ENCODE data around the gene SOWAHD.
"Not testable (repeated sequence)": the region's sequence is repeated elsewhere in the genome, so short reads cannot be mapped to it uniquely, and the experiment has no call there.

SOWAHD gene

GRCh38 chrX:119736206-119736764, 22.1 kb upstream of the SOWAHD start:
- no peak overlapping the region for H3K9ac ChIP-seq (ENCODE audit: low read depth, low read length)
- no peak overlapping the region for H3K4me3 ChIP-seq (ENCODE audit: low read length)
- no peaks in the 10 kb centered on the region for H3K9me3 ChIP-seq (replicated peaks; ENCODE audit: low read length)
- H3K36me3 ChIP-seq (ENCODE audit: insufficient read depth, low read length): no peaks in the 10 kb centered on the region
- peaks cover 7% of the 10 kb centered on the region for H3K4me1 ChIP-seq (ENCODE audit: control insufficient read depth, insufficient read depth, low read length)
- H3K27me3 ChIP-seq (ENCODE audit: control insufficient read depth, insufficient read depth, low read length): no peaks in the 10 kb centered on the region
- no peak overlapping the region for H3K4me2 ChIP-seq (ENCODE audit: low read length)

- Histone ChIP-seq H3K27me3 (ENCODE audit: control insufficient read depth, insufficient read depth, low read length) (no peaks in the 10 kb centered on the region), H3K36me3 (ENCODE audit: insufficient read depth, low read length) (no peaks in the 10 kb centered on the region), H3K4me3 (ENCODE audit: low read length) (no peak overlapping the region), H3K9me3 (replicated peaks; ENCODE audit: low read length) (no peaks in the 10 kb centered on the region), H3K4me2 (ENCODE audit: low read length) (no peak overlapping the region), H3K4me1 (ENCODE audit: control insufficient read depth, insufficient read depth, low read length) (peaks cover 7% of the 10 kb centered on the region), H3K9ac (ENCODE audit: low read depth, low read length) (no peak overlapping the region)
These were observed 19.6 kb upstream of the SOWAHD start for GRCh38 chrX:119738742-119739141.

GRCh38 chrX:119745283-119745848, 13.0 kb upstream of the SOWAHD start:
- H3K36me3 ChIP-seq (ENCODE audit: insufficient read depth, low read length): no peaks in the 10 kb centered on the region
- no peak overlapping the region for H3K9ac ChIP-seq (ENCODE audit: low read depth, low read length)

GRCh38 chrX:119750131-119750530, 8.3 kb upstream of the SOWAHD start:
- not testable (repeated sequence) for H3K9me3 ChIP-seq (replicated peaks; ENCODE audit: low read length); H3K9ac ChIP-seq (ENCODE audit: low read depth, low read length)

More at GRCh38 chrX:119745283-119745848, 13.0 kb upstream of the SOWAHD start:
- Histone ChIP-seq H3K4me1 (ENCODE audit: control insufficient read depth, insufficient read depth, low read length) (no peaks in the 10 kb centered on the region), H3K9me3 (replicated peaks; ENCODE audit: low read length) (no peaks in the 10 kb centered on the region), H3K4me2 (ENCODE audit: low read length) (no peak overlapping the region), H3K27me3 (ENCODE audit: control insufficient read depth, insufficient read depth, low read length) (no peaks in the 10 kb centered on the region), H3K4me3 (ENCODE audit: low read length) (no peak overlapping the region)

GRCh38 chrX:119750751-119751150, 7.6 kb upstream of the SOWAHD start:
- not testable (repeated sequence) for H3K4me1 ChIP-seq (ENCODE audit: control insufficient read depth, insufficient read depth, low read length); H3K36me3 ChIP-seq (ENCODE audit: insufficient read depth, low read length); H3K27me3 ChIP-seq (ENCODE audit: control insufficient read depth, insufficient read depth, low read length); H3K4me2 ChIP-seq (ENCODE audit: low read length); H3K9me3 ChIP-seq (replicated peaks; ENCODE audit: low read length); H3K9ac ChIP-seq (ENCODE audit: low read depth, low read length); H3K4me3 ChIP-seq (ENCODE audit: low read length)

More at GRCh38 chrX:119750131-119750530, 8.3 kb upstream of the SOWAHD start:
- H3K4me3 ChIP-seq (ENCODE audit: low read length); H3K4me2 ChIP-seq (ENCODE audit: low read length); H3K36me3 ChIP-seq (ENCODE audit: insufficient read depth, low read length); H3K27me3 ChIP-seq (ENCODE audit: control insufficient read depth, insufficient read depth, low read length); H3K4me1 ChIP-seq (ENCODE audit: control insufficient read depth, insufficient read depth, low read length): not testable (repeated sequence)

GRCh38 chrX:119753001-119753400, 5.4 kb upstream of the SOWAHD start:
- Histone ChIP-seq H3K4me3 (ENCODE audit: low read length) (no peak overlapping the region), H3K36me3 (ENCODE audit: insufficient read depth, low read length) (no peaks in the 10 kb centered on the region), H3K9ac (ENCODE audit: low read depth, low read length) (no peak overlapping the region), H3K9me3 (replicated peaks; ENCODE audit: low read length) (no peaks in the 10 kb centered on the region), H3K4me2 (ENCODE audit: low read length) (no peak overlapping the region), H3K4me1 (ENCODE audit: control insufficient read depth, insufficient read depth, low read length) (no peaks in the 10 kb centered on the region), H3K27me3 (ENCODE audit: control insufficient read depth, insufficient read depth, low read length) (no peaks in the 10 kb centered on the region)

GRCh38 chrX:119753639-119754257, 4.6 kb upstream of the SOWAHD start:
- Histone ChIP-seq H3K9ac (ENCODE audit: low read depth, low read length) (no peak overlapping the region), H3K9me3 (replicated peaks; ENCODE audit: low read length) (no peaks in the 10 kb centered on the region), H3K27me3 (ENCODE audit: control insufficient read depth, insufficient read depth, low read length) (no peaks in the 10 kb centered on the region), H3K4me1 (ENCODE audit: control insufficient read depth, insufficient read depth, low read length) (no peaks in the 10 kb centered on the region), H3K36me3 (ENCODE audit: insufficient read depth, low read length) (no peaks in the 10 kb centered on the region), H3K4me3 (ENCODE audit: low read length) (no peak overlapping the region), H3K4me2 (ENCODE audit: low read length) (no peak overlapping the region)

- no peak overlapping the region for H3K4me3 ChIP-seq (ENCODE audit: low read length)
- H3K27me3 ChIP-seq (ENCODE audit: control insufficient read depth, insufficient read depth, low read length): no peaks in the 10 kb centered on the region
- peak overlapping the region; percentile 9 for H3K4me2 ChIP-seq (ENCODE audit: low read length)
- no peaks in the 10 kb centered on the region for H3K36me3 ChIP-seq (ENCODE audit: insufficient read depth, low read length)
- no peaks in the 10 kb centered on the region for H3K4me1 ChIP-seq (ENCODE audit: control insufficient read depth, insufficient read depth, low read length)
- no peak overlapping the region for H3K9ac ChIP-seq (ENCODE audit: low read depth, low read length)
- no peaks in the 10 kb centered on the region for H3K9me3 ChIP-seq (replicated peaks; ENCODE audit: low read length)
These were observed 2.3 kb upstream of the SOWAHD start for GRCh38 chrX:119755981-119756533.

- no peak overlapping the region for H3K4me3 ChIP-seq (ENCODE audit: low read length)
- no peaks in the 10 kb centered on the region for H3K27me3 ChIP-seq (ENCODE audit: control insufficient read depth, insufficient read depth, low read length)
- H3K9ac ChIP-seq (ENCODE audit: low read depth, low read length): no peak overlapping the region
- H3K9me3 ChIP-seq (replicated peaks; ENCODE audit: low read length): no peaks in the 10 kb centered on the region
- H3K36me3 ChIP-seq (ENCODE audit: insufficient read depth, low read length): no peaks in the 10 kb centered on the region
- H3K4me1 ChIP-seq (ENCODE audit: control insufficient read depth, insufficient read depth, low read length): no peaks in the 10 kb centered on the region
- no peak overlapping the region for H3K4me2 ChIP-seq (ENCODE audit: low read length)
These were observed 1.3 kb upstream of the SOWAHD start for GRCh38 chrX:119756926-119757635.

- Histone ChIP-seq H3K4me2 (ENCODE audit: low read length) (peak overlapping the region; percentile 76), H3K9ac (ENCODE audit: low read depth, low read length) (no peak overlapping the region), H3K4me3 (ENCODE audit: low read length) (no peak overlapping the region), H3K9me3 (replicated peaks; ENCODE audit: low read length) (no peaks in the 10 kb centered on the region), H3K27me3 (ENCODE audit: control insufficient read depth, insufficient read depth, low read length) (no peaks in the 10 kb centered on the region), H3K36me3 (ENCODE audit: insufficient read depth, low read length) (no peaks in the 10 kb centered on the region), H3K4me1 (ENCODE audit: control insufficient read depth, insufficient read depth, low read length) (peaks cover under 1% of the 10 kb centered on the region)
These were observed 776 bp upstream of the SOWAHD start for GRCh38 chrX:119757646-119757978.

GRCh38 chrX:119758731-119759247, 401 bp downstream of the SOWAHD start:
- H3K4me3 ChIP-seq (ENCODE audit: low read length): peak overlapping the region; percentile 61
- H3K36me3 ChIP-seq (ENCODE audit: insufficient read depth, low read length): no peaks in the 10 kb centered on the region
- no peak overlapping the region for H3K9ac ChIP-seq (ENCODE audit: low read depth, low read length)
- H3K27me3 ChIP-seq (ENCODE audit: control insufficient read depth, insufficient read depth, low read length): no peaks in the 10 kb centered on the region
- peak overlapping the region; percentile 76 for H3K4me2 ChIP-seq (ENCODE audit: low read length)
- H3K4me1 ChIP-seq (ENCODE audit: control insufficient read depth, insufficient read depth, low read length): peaks cover 12% of the 10 kb centered on the region
- no peaks in the 10 kb centered on the region for H3K9me3 ChIP-seq (replicated peaks; ENCODE audit: low read length)

All from skeletal muscle satellite cell (primary cell).